ENCODE measurements around the gene LIPC. TPM values are rescaled to one million over a fixed set of nuclear protein-coding genes. Genes with fewer than 3 reads are reported as not detected.

LIPC gene
- total and polyA plus RNA-seq, 3 donors from 2014 or later, result 0.12 to 0.37 TPM; not detected in 1

GRCh38 chr15:58566029-58566428 lies 134.2 kb downstream of the LIPC start:
- H3K4me1 ChIP-seq, result no peaks in the 10 kb centered on the region
- intact Hi-C loops (cut with DNase I; ENCODE audit: low total_unique reads), result no loop called here
- H3K27ac ChIP-seq, result no peak overlapping the region
- H3K4me3 ChIP-seq, result no peak overlapping the region
- H3K36me3 ChIP-seq (ENCODE audit: low read depth, missing control alignments), result no peaks in the 10 kb centered on the region
- H3K27me3 ChIP-seq, result no peaks in the 10 kb centered on the region
- no peak for TF ChIP-seq POLR2A (IDR thresholded peaks at IDR 0.05)
- no peak for TF ChIP-seq CTCF (IDR thresholded peaks at IDR 0.05)
- no peak for DNase-seq
- 89 to 94% methylated on average over 6 of the region's 6 CpGs for WGBS, 2 donors
- H3K9me3 ChIP-seq, result no peaks in the 10 kb centered on the region

GRCh38 chr15:58568157-58568571 lies 136.4 kb downstream of the LIPC start:
- intact Hi-C loops (cut with DNase I; ENCODE audit: low total_unique reads), result no loop called here
- TF ChIP-seq POLR2A (IDR thresholded peaks at IDR 0.05) (no peak), CTCF (IDR thresholded peaks at IDR 0.05) (no peak)
- Histone ChIP-seq H3K4me1 (no peaks in the 10 kb centered on the region), H3K27ac (no peak overlapping the region), H3K36me3 (ENCODE audit: low read depth, missing control alignments) (no peaks in the 10 kb centered on the region), H3K4me3 (no peak overlapping the region), H3K9me3 (no peaks in the 10 kb centered on the region), H3K27me3 (no peaks in the 10 kb centered on the region)
- WGBS, 2 donors, result 41 to 47% methylated on average over 2 of the region's 2 CpGs
- DNase-seq, result no peak

GRCh38 chr15:58569455-58569854 lies 137.7 kb downstream of the LIPC start:
- intact Hi-C loops (cut with DNase I; ENCODE audit: low total_unique reads), result no loop called here
- H3K4me3 ChIP-seq, result no peak overlapping the region
- no peak overlapping the region for H3K27ac ChIP-seq
- no peaks in the 10 kb centered on the region for H3K27me3 ChIP-seq
- TF ChIP-seq POLR2A (IDR thresholded peaks at IDR 0.05) (no peak), CTCF (IDR thresholded peaks at IDR 0.05) (no peak)
- WGBS, 2 donors, result 82 to 100% methylated on average over 1 of the region's 1 CpG
- DNase-seq, result no peak
- H3K36me3 ChIP-seq (ENCODE audit: low read depth, missing control alignments), result no peaks in the 10 kb centered on the region
- no peaks in the 10 kb centered on the region for H3K4me1 ChIP-seq
- H3K9me3 ChIP-seq, result no peaks in the 10 kb centered on the region

GRCh38 chr15:58571491-58571890 lies 139.7 kb downstream of the LIPC start:
- Histone ChIP-seq H3K27me3 (no peaks in the 10 kb centered on the region), H3K36me3 (ENCODE audit: low read depth, missing control alignments) (no peaks in the 10 kb centered on the region), H3K4me1 (no peaks in the 10 kb centered on the region), H3K9me3 (no peaks in the 10 kb centered on the region), H3K4me3 (no peak overlapping the region), H3K27ac (no peak overlapping the region)
- intact Hi-C loops (cut with DNase I; ENCODE audit: low total_unique reads), result no loop called here
- no peak for DNase-seq
- no peak for TF ChIP-seq POLR2A (IDR thresholded peaks at IDR 0.05)
- WGBS, 2 donors, result 87% methylated on average over 6 of the region's 6 CpGs

- 96 to 97% methylated on average over 4 of the region's 4 CpGs for WGBS, 2 donors
- H3K36me3 ChIP-seq (ENCODE audit: low read depth, missing control alignments), result no peaks in the 10 kb centered on the region
- TF ChIP-seq CTCF (IDR thresholded peaks at IDR 0.05) (no peak), POLR2A (IDR thresholded peaks at IDR 0.05) (no peak)
- H3K27me3 ChIP-seq, result no peaks in the 10 kb centered on the region
- no peaks in the 10 kb centered on the region for H3K4me1 ChIP-seq
- H3K4me3 ChIP-seq, result no peak overlapping the region
- H3K9me3 ChIP-seq, result no peaks in the 10 kb centered on the region
- H3K27ac ChIP-seq, result no peak overlapping the region
- no peak for DNase-seq
- intact Hi-C loops (cut with DNase I; ENCODE audit: low total_unique reads), result no loop called here
These were observed 140.7 kb downstream of the LIPC start for GRCh38 chr15:58572521-58572920.

Measured in testis (tissue), 3 donors.